H1 (cell line): ENCODE data around the gene LMNTD2. TPM values are rescaled to one million over a fixed set of nuclear protein-coding genes. Genes with fewer than 3 reads are reported as not detected.

Source experiments
- CTCF ChIA-PET: fragments of 300-600 bp; sonication (Branson Sonifier 250); formaldehyde crosslinking; loops from one replicate; lab custom pipeline; 2021; ENCODE audit not compliant: partially characterized antibody; lab: Charles Lee
- POLR2A ChIA-PET: fragments of 300-600 bp; sonication (Branson Sonifier 250); formaldehyde crosslinking; loops from one replicate; lab custom pipeline; 2021; ENCODE audit warnings: inconsistent platforms; ENCODE audit not compliant: partially characterized antibody; lab: Charles Lee
- DNase-seq, 2 experiments: peaks; one replicate each; pipeline versions ENCODE4 v3.0.0 to v3.0.0-alpha.2; 2010 to 2022; ENCODE audit warnings: low spot score in 2 of 2, low read depth in 1 of 2, mixed read lengths in 1 of 2
- FAIRE-seq: peaks from 2 replicates; lab custom pipeline; 2011; peaks lifted over from hg19 to GRCh38; lab: Jason Lieb, UNC
- H2AFZ ChIP-seq: 2 replicates; pipeline ENCODE4 v1.8.1; 2012; ENCODE audit warnings: low read length, inconsistent platforms
- H2AK5ac ChIP-seq: 2 replicates; pipeline ENCODE4 v1.6.1; 2013; ENCODE audit warnings: low read depth, low read length
- H2BK120ac ChIP-seq: replicated peaks from 2 replicates; pipeline ENCODE3; 2013; ENCODE audit warnings: low read depth, low read length, inconsistent platforms
- H2BK12ac ChIP-seq: 2 replicates; pipeline ENCODE4 v1.6.1; 2013; ENCODE audit warnings: low read depth, low read length
- H2BK15ac ChIP-seq: 2 replicates; pipeline ENCODE4 v1.6.1; 2013; ENCODE audit warnings: low read length
- H2BK20ac ChIP-seq: 2 replicates; pipeline ENCODE4 v1.6.1; 2013; ENCODE audit warnings: low read length
- H2BK5ac ChIP-seq: 2 replicates; pipeline ENCODE4 v1.6.1; 2013; ENCODE audit warnings: low read depth, low read length
- H3K14ac ChIP-seq: 2 replicates; pipeline ENCODE4 v1.6.1; 2013; ENCODE audit warnings: inconsistent platforms; ENCODE audit not compliant: insufficient read length
- H3K18ac ChIP-seq: 2 replicates; pipeline ENCODE4 v1.6.1; 2013; ENCODE audit warnings: low read length; ENCODE audit errors: extremely low read depth
- H3K23ac ChIP-seq: 2 replicates; pipeline ENCODE4 v1.6.1; 2013; ENCODE audit warnings: inconsistent platforms; ENCODE audit not compliant: insufficient read length
- H3K23me2 ChIP-seq: 2 replicates; pipeline ENCODE4 v1.6.1; 2013; ENCODE audit warnings: low read depth, low read length
- H3K27ac ChIP-seq: 2 replicates; pipeline ENCODE4 v1.6.1; 2011; ENCODE audit warnings: low read depth, low read length, inconsistent platforms
- H3K27me3 ChIP-seq, 4 experiments: replicated peaks in 1 of 4; 1 replicate in 1 of 4; 2 replicates in 3 of 4; pipeline versions ENCODE4 v1.6.1 to v1.8.1; 2011 to 2013; ENCODE audit warnings: low read length in 3 of 4, mild to moderate bottlenecking in 3 of 4, inconsistent platforms in 2 of 4, mixed read lengths in 2 of 4, moderate library complexity in 1 of 4; ENCODE audit not compliant: control insufficient read depth in 3 of 4, insufficient read depth in 3 of 4; ENCODE audit errors: extremely low read depth in 1 of 4
- H3K36me3 ChIP-seq, 4 experiments: 2 replicates each; pipeline versions ENCODE4 v1.6.1 to v1.8.1; 2011 to 2013; ENCODE audit warnings: mild to moderate bottlenecking in 4 of 4, low read length in 3 of 4, moderate library complexity in 2 of 4, control low read depth in 1 of 4, inconsistent platforms in 1 of 4; ENCODE audit not compliant: insufficient read depth in 4 of 4, control insufficient read depth in 2 of 4
- H3K4ac ChIP-seq: replicated peaks from 2 replicates; pipeline ENCODE3; 2013; ENCODE audit warnings: low read length, low read depth, mixed read lengths, inconsistent platforms; ENCODE audit not compliant: insufficient read length
- H3K4me1 ChIP-seq, 4 experiments: replicated peaks in 1 of 4; 1 replicate in 1 of 4; 2 replicates in 3 of 4; pipeline versions ENCODE4 v1.6.1 to v1.8.1; 2011 to 2013; ENCODE audit warnings: low read length in 3 of 4, inconsistent platforms in 2 of 4, mixed read lengths in 1 of 4; ENCODE audit not compliant: insufficient read depth in 4 of 4, control insufficient read depth in 3 of 4
- H3K4me2 ChIP-seq, 2 experiments: 2 replicates each; pipeline versions ENCODE4 v1.6.1 to v1.8.1; 2011 to 2013; ENCODE audit warnings: low read depth in 2 of 2, low read length in 2 of 2, control low read depth in 1 of 2, inconsistent platforms in 1 of 2, mild to moderate bottlenecking in 1 of 2; ENCODE audit not compliant: insufficient read depth in 1 of 2
- H3K4me3 ChIP-seq, 4 experiments: fragments of 200-600, 300-600 bp in 1 of 4; sonication (generic), shearing (Covaris generic), sonication (Bioruptor Twin) in 1 of 4; 2 replicates each; pipeline versions ENCODE4 v1.5.1 to v1.8.1; 2011 to 2016; ENCODE audit warnings: low read length in 4 of 4, low read depth in 3 of 4, control low read depth in 2 of 4, inconsistent platforms in 2 of 4, mild to moderate bottlenecking in 2 of 4, mixed read lengths in 1 of 4, moderate library complexity in 1 of 4; ENCODE audit not compliant: insufficient read depth in 2 of 4; ENCODE audit errors: extremely low read depth in 1 of 4
- H3K56ac ChIP-seq: replicated peaks from 2 replicates; pipeline ENCODE3; 2013; ENCODE audit warnings: low read depth, mild to moderate bottlenecking, mixed read lengths, low read length, inconsistent platforms; ENCODE audit not compliant: insufficient read length
- H3K79me1 ChIP-seq: 2 replicates; pipeline ENCODE4 v1.6.1; 2013; ENCODE audit warnings: low read depth, low read length, control low read depth
- H3K79me2 ChIP-seq, 2 experiments: 2 replicates each; pipeline versions ENCODE4 v1.6.1 to v1.8.1; 2012 to 2013; ENCODE audit warnings: low read length in 2 of 2, mild to moderate bottlenecking in 2 of 2, inconsistent platforms in 1 of 2; ENCODE audit not compliant: insufficient read depth in 2 of 2, control insufficient read depth in 1 of 2
- H3K9ac ChIP-seq, 4 experiments: replicated peaks in 1 of 4; 1 replicate in 1 of 4; 2 replicates in 3 of 4; pipeline versions ENCODE4 v1.6.1 to v1.8.1; 2011 to 2013; ENCODE audit warnings: low read depth in 3 of 4, low read length in 3 of 4, control low read depth in 2 of 4, mild to moderate bottlenecking in 2 of 4, moderate library complexity in 2 of 4, inconsistent platforms in 1 of 4; ENCODE audit errors: extremely low read depth in 1 of 4
- H3K9me3 ChIP-seq, 2 experiments: 2 replicates each; pipeline versions ENCODE4 v1.6.1 to v1.8.1; 2012 to 2013; ENCODE audit warnings: mild to moderate bottlenecking in 2 of 2, moderate library complexity in 2 of 2, control low read depth in 1 of 2, inconsistent platforms in 1 of 2, low read depth in 1 of 2, low read length in 1 of 2, mixed read lengths in 1 of 2; ENCODE audit not compliant: insufficient read depth in 2 of 2
- H4K20me1 ChIP-seq, 2 experiments: replicated peaks in 1 of 2; 2 replicates each; pipeline versions ENCODE3 to v1.8.1; 2011 to 2013; ENCODE audit warnings: inconsistent platforms in 2 of 2, low read length in 2 of 2, mild to moderate bottlenecking in 1 of 2; ENCODE audit not compliant: insufficient read depth in 2 of 2, control insufficient read depth in 1 of 2
- H4K5ac ChIP-seq: 2 replicates; pipeline ENCODE4 v1.6.1; 2013; ENCODE audit warnings: low read length, low read depth, mixed read lengths, inconsistent platforms; ENCODE audit not compliant: insufficient read length
- H4K8ac ChIP-seq: 2 replicates; pipeline ENCODE4 v1.8.0; 2013; ENCODE audit warnings: mild to moderate bottlenecking, moderate library complexity, low read length, inconsistent platforms; ENCODE audit not compliant: insufficient read depth; ENCODE audit errors: extremely low read depth
- H4K91ac ChIP-seq: replicated peaks from 2 replicates; pipeline ENCODE3; 2013; ENCODE audit warnings: low read length, mixed read lengths, inconsistent platforms; ENCODE audit not compliant: insufficient read length
- SIN3A ChIP-seq, 2 experiments: IDR thresholded peaks in 1 of 2; conservative IDR thresholded peaks in 1 of 2; 2 replicates each; pipeline ENCODE4 v1.6.1; 2011 to 2012; ENCODE audit warnings: low read length in 2 of 2, improper control_type of control experiment in 1 of 2, low read depth in 1 of 2, mild to moderate bottlenecking in 1 of 2
- TAF7 ChIP-seq: optimal IDR thresholded peaks from 2 replicates; pipeline ENCODE3; 2011; ENCODE audit warnings: low read depth, mild to moderate bottlenecking, inconsistent platforms, low read length, moderate library complexity, borderline replicate concordance
- WGBS, 2 experiments: shearing (Covaris generic) in 1 of 2; methylation state at CpG; one replicate each; pipeline versions ENCODE4 v1.1.6 to v1.1.7; 2013 to 2015; ENCODE audit warnings: low lambda C conversion rate in 2 of 2, mixed read lengths in 2 of 2, inconsistent platforms in 1 of 2, low coverage in 1 of 2, missing lambda C conversion rate in 1 of 2; ENCODE audit not compliant: insufficient replicate concordance in 2 of 2, insufficient coverage in 1 of 2, insufficient read length in 1 of 2; ENCODE audit errors: extremely low coverage in 1 of 2, missing lambda C conversion rate in 1 of 2; 5-methylcytosine and 5-hydroxymethylcytosine counted together
- polyA plus RNA-seq, 7 experiments: library from polyadenylated mRNA; depleted of rRNA in 3 of 7; stranded (reverse) in 5 of 7; unstranded in 2 of 7; fragments of >200 nt in 5 of 7; fragments of 200-250 nt in 2 of 7; gene quantifications; 1 replicate in 5 of 7; 2 replicates in 1 of 7; 4 replicates in 1 of 7; pipeline versions ENCODE4 v1.2.1 to v1.2.3, GENCODE V29; 2011 to 2013; ENCODE audit warnings: missing spikeins in 2 of 7, mixed read lengths in 2 of 7
- total RNA-seq: library from RNA; stranded (reverse); fragmentation: NEBNext Ultra II Directional; extraction: Animal tissue kit (Norgen Biotek cat#: 25700); gene quantifications from 2 replicates; pipeline ENCODE4 v1.2.1, GENCODE V29; 2021

The LMNTD2 gene
- total and polyA plus RNA-seq, 2 of the 8 experiments (the other 6 are each of a cell fraction or from before 2014, with no cell fraction given) = 1.6 to 3.1 TPM

DNA sequence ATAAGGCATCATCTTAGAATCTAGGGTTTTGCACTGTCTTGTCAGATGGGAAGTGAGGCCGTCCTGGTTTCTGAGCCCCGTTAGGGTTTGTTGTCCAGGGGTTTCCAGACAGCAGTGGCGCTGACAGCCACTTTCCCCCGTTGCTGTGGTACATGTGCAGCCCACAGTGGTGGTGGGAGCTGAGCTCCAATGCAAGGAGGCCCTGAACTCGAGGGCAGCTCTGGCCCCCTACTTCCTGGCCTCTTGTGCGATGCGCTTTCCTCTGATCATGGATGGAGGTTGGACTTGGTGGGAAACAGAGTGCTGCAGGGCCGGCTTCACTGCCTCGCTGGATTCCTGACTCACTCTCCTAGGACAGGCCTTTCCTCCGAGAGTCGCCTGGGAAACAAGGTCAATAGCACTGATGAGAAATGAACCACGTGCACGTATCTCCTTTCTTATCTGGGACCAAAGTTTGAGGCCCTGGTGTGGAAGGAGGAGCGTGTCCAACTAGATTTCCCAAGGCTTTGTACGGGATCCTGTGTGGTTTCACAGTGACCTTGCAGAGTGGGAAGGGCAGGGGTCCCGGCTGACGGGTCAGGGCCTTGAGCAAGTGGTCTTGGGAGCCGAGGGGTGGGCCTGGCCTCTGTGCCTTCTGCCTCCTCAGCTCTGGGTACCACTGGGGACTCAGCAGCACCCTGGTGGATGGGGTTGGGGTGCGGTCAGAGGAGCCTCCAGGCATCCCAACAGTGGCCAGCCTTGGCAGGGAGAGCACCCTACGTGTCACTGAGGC lies 19.5 kb upstream of the LMNTD2 start:
- H2BK12ac ChIP-seq = no peak overlapping the region
- WGBS, 2 experiments = 93% methylated on average over 19 of the region's 20 CpGs; no CpG with 5 or more reads in 1 of the 2 experiments
- no peak overlapping the region for H3K14ac ChIP-seq
- no peak overlapping the region for H3K4me3 ChIP-seq
- no peak overlapping the region for H3K4ac ChIP-seq
- peaks cover 3 to 19% (median 11%) of the 10 kb centered on the region in 4 experiments; a peak in 6 of 8 replicates for H3K36me3 ChIP-seq
- no peak overlapping the region for H2BK20ac ChIP-seq
- peaks cover 38 to 61% of the 10 kb centered on the region in 2 experiments for H3K79me2 ChIP-seq
- no peak overlapping the region for H4K5ac ChIP-seq
- H3K9me3 ChIP-seq = no peaks in the 10 kb centered on the region
- no peak overlapping the region for H2AFZ ChIP-seq
- no peak overlapping the region for H3K56ac ChIP-seq
- ChIA-PET CTCF (interaction anchor here (0.8 to 1.6 kb wide), 6 partner anchors 9 to 147 kb away, joined by 3 to 6 read pairs (median 3); no protein-coding TSS in a partner anchor), POLR2A (interaction anchor here (0.8 to 0.9 kb wide), 2 partner anchors 9 to 257 kb away, joined by 3 read pairs; no protein-coding TSS in a partner anchor)
- no peak overlapping the region for H2BK15ac ChIP-seq
- H3K18ac ChIP-seq = no peak overlapping the region
- no peak overlapping the region for H2BK120ac ChIP-seq
- DNase-seq = no peak
- no peak overlapping the region; a peak in 1 of 4 replicates for H3K4me2 ChIP-seq
- no peak overlapping the region for H3K23ac ChIP-seq
- 0 out of 2 replicates have a peak overlapping the region, but pooled peaks have one; percentile 10 for H3K27ac ChIP-seq
- H3K4me1 ChIP-seq = peaks cover 4 to 11% (median 6%) of the 10 kb centered on the region in 4 experiments
- H2AK5ac ChIP-seq = no peak overlapping the region
- peaks cover 1 to 6% (median 4%) of the 10 kb centered on the region in 4 experiments for H3K27me3 ChIP-seq
- no peak overlapping the region for H4K91ac ChIP-seq
- no peak overlapping the region for H4K8ac ChIP-seq
- H3K23me2 ChIP-seq = peaks cover 12% of the 10 kb centered on the region
- peaks cover 44 to 51% of the 10 kb centered on the region in 2 experiments for H4K20me1 ChIP-seq
- TF ChIP-seq TAF7 (no peak), SIN3A (conservative IDR thresholded peaks at IDR 0.05 in 1 of 2, IDR thresholded peaks at IDR 0.05 in 1 of 2; ENCODE audit: low read depth in 1 of 2, low read length in 2 of 2) (no peak)
- TF ChIP-seq, all 59 proteins: peak for 0
- FAIRE-seq = no peak
- peaks cover 25% of the 10 kb centered on the region for H3K79me1 ChIP-seq
- H2BK5ac ChIP-seq = no peak overlapping the region; the same call in 1 of the 2 replicates
- H3K9ac ChIP-seq = peak overlapping the region in 1 of 4 experiments; percentile 9; a peak in 1 of 7 replicates
